CD4-positive, alpha-beta T cell treated with Interleukin-2 at 100 ng/mL for 4 hours (primary cell): ENCODE measurements around the gene KRTAP2-4.
"Not testable (repeated sequence)": the region's sequence is repeated elsewhere in the genome, so short reads cannot be mapped to it uniquely, and the experiment has no call there.

Source experiments
- DNase-seq: peaks from one replicate; pipeline ENCODE4 v3.0.0-alpha.2; 2020; ENCODE audit warnings: low spot score

KRTAP2-4 gene, protein sequence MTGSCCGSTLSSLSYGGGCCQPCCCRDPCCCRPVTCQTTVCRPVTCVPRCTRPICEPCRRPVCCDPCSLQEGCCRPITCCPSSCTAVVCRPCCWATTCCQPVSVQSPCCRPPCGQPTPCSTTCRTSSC

DNA sequence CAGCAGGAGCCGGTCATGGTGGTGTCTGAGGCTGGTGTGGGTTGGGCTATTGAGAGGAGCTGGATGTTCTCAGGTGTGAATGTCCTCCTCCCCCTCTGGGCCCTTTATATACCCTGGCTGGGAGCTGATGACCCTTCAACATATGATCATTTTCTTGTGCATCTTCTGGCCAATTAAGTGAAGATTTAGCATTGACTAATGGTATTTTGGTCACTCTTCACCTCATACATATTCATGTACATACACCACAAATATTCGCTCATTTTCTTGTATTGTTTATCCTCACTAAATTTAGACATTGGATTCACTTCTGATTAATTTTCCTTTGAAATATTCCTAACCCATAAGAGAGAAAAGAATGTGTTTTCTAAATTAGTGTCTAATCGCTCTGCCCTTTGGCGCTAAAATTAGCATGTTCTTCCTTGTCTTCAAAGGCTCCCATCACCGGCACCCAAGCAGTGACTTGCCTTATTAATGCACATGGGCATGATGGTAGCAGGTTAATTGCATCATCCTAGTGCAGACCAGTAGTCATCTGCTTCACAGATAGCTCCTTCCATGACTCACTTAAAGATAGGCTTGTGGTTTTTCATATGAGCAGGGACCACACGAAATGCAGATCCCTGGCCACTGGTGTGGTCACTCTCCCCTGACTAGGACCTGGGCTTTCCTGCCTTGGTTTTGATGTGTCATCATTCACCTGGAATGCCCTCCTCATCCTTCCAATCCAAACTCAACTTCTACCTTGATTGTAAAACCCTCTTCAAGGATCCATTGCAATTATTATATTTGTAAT lies at the start of gene KRTAP2-4:
KRTAP2-4 (minus strand) TSS at position 51 of the 796 bp plus-strand sequence; CDS start at position 17, 34 bp downstream.
- no peak for DNase-seq

DNA sequence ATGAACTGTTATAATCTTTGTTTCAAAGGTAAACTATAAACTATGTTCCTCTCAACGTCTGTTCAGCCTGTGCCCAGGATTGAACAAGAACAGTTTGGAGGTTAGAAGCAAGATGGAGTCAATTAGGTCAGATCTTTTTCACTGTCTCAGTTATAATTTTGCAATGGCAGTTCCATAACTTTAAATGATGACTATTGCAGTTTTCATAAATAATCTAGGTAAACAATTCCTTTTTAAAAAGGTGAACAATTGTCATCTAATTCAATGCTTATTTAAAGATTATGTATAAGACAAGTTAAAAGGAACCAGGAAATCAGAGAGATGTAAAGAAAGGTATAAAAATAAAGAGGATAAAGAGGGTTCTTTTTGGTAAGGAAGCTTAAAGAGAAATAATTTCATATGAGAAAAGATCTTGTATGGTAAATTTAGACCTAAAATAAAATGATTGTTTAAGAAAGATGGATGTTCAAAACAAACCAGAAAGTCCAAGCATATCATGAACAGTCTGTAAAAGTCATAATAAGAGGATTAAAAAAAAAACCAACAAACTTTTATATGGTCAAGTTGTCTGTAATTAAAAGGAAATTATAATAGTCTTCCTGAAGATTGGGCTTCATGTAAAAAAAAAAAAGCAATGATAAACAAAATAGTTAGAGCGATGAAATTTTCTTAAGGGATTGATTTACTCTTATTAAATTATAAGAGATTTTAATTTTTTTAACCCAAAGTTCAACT lies 45.6 kb upstream of the KRTAP2-4 start:
- no peak for DNase-seq

DNA sequence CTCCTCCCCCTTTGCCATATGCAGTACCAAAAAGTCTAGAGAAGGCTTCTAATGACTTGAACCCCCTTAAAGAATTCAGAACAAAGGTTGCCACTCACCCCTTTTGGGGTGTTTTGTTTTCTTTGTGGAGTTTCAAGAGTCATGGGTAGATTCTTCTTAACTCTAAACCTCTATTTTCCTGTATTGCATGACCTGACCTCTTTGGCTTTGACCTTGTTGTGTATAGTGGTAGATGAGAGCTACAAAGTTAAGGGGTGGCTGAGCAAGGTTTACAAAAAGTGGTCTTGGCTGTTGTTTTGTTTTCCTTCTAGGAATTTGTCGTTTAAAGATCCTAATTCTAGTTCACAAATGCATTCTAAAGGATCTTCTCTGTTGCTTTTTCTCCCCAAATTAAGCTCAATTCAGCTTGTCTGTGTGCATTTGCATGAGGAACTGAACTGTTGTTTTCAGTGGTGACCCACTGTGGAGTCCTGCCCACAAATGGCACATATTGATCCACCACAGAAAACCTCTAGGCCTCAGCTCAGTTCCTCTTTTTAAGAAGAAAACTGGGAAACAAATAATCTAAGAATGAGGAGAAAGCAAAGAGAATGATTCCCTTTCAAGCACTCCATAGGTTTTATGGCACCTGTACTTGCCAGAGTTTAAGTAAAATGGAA lies 43.2 kb upstream of the KRTAP2-4 start:
- not testable (repeated sequence) for DNase-seq

DNA sequence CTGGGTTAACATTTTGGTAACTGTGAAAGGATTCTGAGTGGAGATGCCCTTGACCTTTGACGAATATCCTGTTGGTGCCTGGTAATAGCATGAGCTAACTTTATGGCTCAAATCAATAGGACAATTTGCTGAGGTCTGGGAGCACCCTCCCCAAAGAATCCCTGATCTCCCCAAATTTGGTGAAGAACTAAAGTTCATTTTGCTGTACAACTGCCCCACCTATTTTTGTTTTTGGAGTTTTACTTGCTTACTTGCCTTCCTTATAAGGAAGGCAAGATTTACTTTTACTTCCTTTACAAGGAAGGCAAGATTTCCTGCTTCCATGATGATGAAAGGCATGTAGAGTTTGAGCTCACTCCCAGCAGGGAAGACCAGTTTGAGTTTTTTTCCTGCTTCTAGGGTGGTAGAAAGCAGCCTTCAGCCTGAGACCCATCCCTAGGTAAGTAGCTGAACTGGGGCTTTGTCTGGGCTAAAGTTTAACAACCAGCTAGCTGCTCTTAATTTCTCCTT lies 42.3 kb upstream of the KRTAP2-4 start:
- no peak for DNase-seq

DNA sequence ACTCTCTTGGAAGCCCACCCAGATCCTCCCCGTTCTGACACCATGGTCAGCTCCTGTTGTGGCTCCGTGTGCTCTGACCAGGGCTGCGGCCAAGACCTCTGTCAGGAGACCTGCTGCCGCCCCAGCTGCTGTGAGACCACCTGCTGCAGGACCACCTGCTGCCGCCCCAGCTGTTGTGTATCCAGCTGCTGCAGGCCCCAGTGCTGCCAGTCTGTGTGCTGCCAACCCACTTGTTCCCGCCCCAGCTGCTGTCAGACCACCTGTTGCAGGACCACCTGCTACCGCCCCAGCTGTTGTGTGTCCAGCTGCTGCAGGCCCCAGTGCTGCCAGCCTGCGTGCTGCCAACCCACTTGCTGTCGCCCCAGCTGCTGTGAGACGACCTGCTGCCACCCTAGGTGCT lies 39.7 kb upstream of the KRTAP2-4 start, which contains the start of gene KRTAP4-9:
KRTAP4-9 (plus strand) TSS at position 43 of the 400 bp plus-strand sequence; CDS start at position 43, 0 bp downstream.
- DNase-seq: not testable (repeated sequence)

DNA sequence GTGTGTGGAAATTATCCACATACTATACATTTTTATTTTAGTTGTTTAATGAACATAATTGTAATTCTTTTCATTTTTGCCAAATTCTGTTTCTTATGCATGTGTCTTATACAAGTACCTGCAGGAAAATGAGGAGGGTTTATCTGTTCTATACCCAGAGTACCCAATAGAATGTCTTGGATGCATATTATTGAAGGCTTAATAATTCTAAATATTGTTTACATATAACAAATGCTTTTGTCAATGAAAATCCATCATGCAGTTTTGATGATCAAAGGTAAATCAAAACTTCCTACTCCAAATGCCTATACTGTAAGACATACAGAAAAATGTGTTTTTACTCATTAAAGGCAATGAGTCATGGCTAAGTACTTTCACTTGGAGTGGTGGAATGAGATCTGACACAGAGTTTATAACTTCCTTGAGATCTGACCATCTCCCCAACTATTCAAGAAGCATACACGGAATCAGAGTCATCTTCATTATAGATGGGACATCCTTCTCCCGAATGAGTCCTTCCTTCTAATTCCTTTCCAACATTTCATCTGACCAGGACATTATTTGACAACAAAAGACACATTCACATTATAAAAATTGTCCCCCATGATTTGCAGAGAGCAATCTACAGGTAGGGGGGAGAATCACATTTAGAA lies 38.8 kb upstream of the KRTAP2-4 start:
- DNase-seq: not testable (repeated sequence)

DNA sequence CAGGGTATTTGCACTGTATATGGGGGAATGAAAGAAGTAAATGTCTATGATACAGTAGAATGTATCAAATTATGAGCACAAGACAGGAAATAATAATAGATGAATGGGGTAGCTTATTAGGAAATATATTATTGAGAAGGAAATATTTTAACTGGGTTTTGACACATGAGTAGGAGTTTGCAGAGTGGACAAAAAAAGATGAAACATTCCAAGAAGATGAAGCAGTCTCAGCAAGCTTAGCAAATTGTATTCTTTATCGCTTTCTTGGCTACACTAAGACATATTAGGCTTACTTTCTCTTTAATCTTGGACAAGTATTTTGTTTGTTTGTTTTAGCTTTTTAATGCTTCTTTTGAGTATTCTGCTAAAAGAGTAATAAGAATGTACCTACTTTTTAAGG lies 38.2 kb upstream of the KRTAP2-4 start:
- no peak for DNase-seq

DNA sequence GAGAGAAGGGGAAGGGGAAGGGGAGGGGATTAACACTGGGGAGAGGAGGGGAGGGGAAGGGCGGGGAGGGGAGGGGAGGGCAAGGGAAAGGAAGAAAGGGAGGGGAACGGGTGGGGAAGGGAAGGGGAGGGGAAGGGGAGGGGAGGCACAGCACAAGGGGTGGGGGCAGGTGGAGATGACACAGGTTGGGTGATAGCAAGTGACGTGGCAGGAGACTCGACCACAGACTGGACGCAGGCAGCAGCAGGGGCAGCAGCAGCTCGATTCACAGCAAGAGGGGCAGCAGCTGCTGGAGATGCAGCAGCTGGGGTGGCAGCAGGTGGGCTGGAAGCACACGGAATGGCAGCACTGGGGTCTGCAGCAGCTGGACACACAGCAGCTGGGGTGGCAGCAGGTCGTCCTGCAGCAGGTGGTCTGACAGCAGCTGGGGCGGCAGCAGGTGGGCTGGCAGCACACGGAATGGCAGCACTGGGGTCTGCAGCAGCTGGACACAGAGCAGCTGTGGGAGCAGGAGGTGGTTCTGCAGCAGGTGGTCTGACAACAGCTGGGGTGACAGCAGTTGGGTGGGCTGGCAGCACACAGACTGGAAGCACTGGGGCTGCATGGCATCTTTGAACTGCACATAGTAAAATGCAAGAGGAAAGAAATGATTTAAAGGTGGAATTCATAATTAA lies 36.0 kb upstream of the KRTAP2-4 start, which contains the start of gene KRTAP4-16:
KRTAP4-16 (minus strand) TSS at position 624 of the 674 bp plus-strand sequence; CDS start at position 624, 0 bp downstream.
- no peak for DNase-seq

DNA sequence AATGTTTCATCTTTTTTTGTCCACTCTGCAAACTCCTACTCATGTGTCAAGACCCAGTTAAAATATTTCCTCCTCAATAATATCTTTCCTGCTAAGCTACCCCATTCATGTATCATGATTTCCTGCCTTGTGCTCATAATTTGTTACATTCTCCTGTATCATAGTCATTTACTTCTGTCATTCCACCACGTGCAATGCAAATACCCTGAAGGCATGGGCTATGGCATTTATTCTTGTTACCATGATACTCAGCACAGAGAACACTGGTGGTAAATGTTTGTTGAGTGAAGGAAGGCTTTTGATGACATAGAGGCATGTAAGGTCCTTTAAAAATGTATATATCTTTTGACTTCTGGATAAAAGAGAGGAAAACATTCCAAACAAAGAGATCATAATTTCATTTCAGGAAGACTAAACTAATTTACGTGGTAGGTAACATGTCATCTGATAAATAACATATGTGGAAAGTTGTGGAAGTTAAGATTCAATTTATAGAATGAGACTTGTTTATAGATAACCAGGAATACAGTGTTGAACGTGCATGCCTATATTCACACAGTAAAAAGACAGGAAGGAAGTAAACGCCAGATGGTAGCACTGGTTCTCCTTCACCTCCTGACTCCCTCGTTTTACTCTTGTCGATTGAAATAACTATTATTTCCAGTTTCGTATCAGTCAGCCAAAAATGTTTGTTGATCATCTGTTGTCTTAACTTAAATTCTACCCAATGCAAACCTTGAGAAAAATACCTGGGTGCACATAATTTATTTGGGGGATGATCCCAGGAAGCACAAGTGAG lies 34.2 kb upstream of the KRTAP2-4 start:
- DNase-seq: not testable (repeated sequence)

DNA sequence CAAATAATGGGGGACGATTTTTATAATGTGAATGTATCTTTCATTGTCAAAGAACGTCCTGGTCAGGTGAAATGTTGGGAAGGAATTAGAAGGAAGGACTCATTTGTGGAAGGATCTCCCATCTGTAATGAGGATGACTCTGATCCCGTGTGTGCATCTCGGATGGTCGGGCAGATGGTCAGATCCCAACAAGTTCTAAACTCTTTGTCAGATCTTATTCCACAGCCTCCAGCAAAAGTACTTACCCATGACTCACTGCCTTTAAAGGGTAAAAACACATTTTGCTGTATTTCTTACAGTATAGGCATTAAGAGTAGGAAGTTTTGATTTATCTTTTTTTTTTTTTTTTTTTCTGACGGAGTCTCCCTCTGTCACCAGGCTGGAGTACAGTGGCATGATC lies 32.8 kb upstream of the KRTAP2-4 start:
- no peak for DNase-seq

DNA sequence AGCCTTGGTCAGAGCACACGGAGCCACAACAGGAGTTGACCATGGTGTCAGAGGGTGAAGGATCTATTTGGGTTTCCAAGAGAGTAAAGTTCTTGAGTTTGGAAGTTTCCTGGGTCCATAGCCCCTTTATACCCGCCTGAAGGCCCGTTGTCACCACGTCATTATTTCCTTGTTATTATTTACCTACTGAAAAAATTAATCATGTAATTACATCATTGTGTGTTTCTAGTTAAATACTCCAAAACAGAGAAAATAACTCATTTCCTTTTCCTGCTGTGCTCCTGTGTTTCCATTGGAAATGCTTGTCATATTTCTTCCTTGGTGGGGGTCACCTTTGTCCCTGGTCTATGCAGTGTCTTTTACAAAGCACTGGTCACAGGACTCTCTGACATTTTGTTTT lies 32.4 kb upstream of the KRTAP2-4 start, which contains the start of gene KRTAP4-8:
KRTAP4-8 (minus strand) TSS at position 101 of the 400 bp plus-strand sequence; CDS start at position 43, 58 bp downstream.
- DNase-seq: no peak

DNA sequence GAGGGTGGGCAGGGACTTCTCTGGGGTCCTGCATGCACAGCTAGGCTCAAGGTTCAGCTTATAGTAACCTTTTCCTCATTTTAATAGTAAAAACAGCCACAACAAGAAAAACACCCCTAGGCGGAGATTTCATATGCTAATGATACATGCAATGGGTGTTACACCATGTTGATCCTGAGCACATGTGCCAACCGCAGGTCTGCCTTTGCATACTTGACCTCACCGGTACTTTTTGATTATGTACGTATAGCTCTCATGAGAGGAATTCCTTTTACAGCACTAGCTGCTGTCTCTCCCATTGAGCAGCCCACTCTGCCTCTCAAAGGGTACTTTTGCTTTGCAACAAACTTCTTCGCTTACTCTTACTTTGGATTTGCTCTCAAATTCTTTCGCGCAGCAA lies 30.4 kb upstream of the KRTAP2-4 start:
- no peak for DNase-seq

DNA sequence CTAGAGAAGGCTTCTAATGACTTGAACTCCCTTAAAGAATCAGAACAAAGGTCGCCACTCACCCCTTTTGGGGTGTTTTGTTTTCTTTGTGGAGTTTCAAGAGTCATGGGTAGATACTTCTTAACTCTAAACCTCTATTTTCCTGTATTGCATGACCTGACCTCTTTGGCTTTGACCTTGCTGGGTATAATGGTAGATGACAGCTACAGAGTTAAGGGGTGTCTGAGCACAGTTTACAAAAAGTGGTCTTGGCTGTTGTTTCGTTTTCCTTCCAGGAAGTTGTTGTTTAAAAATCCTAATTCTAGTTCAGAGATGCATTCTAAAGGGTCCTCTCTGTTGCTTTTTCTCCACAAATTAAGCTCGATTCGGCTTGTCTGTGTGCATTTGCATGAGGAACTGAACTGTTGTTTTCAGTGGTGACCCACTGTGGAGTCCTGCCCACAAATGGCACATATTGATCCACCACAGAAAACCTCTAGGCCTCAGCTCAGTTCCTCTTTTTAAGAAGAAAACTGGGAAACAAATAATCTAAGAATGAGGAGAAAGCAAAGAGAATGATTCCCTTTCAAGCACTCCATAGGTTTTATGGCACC lies 23.2 kb upstream of the KRTAP2-4 start:
- not testable (repeated sequence) for DNase-seq

DNA sequence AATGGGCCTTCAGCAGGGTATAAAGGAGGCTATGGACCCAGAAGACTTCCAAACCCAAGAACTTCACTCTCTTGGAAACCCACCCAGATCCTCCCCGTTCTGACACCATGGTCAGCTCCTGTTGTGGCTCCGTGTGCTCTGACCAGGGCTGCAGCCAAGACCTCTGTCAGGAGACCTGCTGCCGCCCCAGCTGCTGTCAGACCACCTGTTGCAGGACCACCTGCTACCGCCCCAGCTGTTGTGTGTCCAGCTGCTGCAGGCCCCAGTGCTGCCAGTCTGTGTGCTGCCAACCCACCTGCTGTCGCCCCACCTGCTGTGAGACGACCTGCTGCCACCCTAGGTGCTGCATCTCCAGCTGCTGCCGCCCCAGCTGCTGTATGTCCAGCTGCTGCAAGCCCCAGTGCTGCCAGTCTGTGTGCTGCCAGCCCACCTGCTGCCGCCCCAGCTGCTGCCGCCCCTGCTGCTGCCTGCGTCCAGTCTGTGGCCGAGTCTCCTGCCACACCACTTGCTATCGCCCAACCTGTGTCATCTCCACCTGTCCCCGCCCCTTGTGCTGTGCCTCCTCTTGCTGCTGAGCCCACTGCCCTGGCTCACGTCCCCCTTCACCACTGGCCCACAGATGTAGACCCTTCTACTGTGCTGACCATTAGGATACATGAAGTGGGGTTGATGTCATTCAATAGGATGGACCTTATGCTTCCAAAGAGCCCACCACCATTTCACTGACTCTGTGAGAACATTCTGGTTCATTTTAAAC lies 18.6 kb upstream of the KRTAP2-4 start, which contains the start of gene KRTAP4-7:
KRTAP4-7 (plus strand) TSS at position 51 of the 757 bp plus-strand sequence; CDS start at position 108, 57 bp downstream.
- DNase-seq: not testable (repeated sequence)

DNA sequence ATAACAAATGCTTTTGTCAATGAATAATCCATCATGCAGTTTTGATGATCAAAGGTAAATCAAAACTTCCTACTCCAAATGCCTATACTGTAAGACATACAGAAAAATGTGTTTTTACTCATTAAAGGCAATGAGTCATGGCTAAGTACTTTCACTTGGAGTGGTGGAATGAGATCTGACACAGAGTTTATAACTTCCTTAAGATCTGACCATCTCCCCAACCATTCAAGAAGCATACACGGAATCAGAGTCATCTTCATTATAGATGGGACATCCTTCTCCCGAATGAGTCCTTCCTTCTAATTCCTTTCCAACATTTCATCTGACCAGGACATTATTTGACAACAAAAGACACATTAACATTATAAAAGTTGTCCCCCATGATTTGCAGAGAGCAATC lies 17.7 kb upstream of the KRTAP2-4 start:
- not testable (repeated sequence) for DNase-seq

DNA sequence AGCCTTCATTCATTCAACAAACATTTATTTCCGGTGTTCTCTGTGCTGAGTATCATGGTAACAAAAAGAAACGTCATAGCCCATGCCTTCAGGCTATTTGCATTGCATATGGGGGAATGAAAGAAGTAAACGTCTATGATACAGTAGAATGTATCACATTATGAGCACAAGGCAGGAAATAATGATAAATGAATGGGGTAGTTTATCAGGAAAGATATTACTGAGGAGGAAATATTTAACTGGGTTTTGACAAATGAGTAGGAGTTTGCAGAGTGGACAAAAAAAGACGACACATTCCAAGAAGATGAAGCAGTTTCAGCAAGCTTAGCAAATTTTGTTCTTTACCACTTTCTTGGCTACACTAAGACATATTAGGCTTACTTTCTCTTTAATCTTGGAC lies 16.9 kb upstream of the KRTAP2-4 start:
- DNase-seq: no peak

DNA sequence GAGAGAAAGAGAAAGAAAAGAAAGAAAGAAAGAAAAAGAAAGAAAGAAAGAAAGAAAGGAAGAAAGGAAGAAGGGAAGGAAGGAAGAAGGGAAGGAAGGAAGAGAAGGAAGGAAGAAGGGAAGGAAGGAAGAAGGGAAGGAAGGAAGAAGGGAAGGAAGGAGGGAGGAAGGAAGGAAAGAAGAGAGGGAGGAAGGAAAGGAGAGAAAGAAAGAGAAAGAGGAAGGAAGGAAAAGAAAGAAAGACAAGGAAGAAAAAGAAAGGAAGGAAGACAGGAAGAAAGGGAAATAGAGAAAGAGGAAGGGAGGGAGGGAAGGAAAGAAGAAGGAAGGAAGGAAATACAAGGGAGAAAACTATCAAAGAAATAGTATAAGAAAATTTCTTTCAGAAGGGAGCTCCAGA lies 11.1 kb upstream of the KRTAP2-4 start:
- no peak for DNase-seq

DNA sequence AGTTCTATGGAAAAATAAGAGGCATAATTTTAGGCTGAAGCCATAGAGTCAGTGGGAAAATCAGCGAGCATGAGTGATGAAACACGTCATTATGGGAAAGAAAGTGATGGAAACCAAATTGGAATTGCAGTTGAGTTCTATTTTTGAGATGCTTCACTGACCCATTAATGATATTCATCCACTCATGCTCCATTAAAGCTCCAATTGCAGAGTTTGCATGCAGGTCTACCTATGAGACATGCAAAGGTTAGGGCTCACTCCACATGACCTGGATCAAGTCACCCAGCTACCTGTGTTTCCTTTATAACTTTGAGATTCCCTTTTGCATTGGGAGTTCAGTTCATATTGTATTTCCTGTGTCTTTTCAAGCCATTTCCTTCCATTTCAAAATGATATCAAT lies 8.0 kb upstream of the KRTAP2-4 start:
- no peak for DNase-seq
